ENCODE results near the gene PTH2R.

GRCh38 chr2:208415897-208416296 lies 9.3 kb downstream of the PTH2R start:
- TF ChIP-seq, protein P1, sequence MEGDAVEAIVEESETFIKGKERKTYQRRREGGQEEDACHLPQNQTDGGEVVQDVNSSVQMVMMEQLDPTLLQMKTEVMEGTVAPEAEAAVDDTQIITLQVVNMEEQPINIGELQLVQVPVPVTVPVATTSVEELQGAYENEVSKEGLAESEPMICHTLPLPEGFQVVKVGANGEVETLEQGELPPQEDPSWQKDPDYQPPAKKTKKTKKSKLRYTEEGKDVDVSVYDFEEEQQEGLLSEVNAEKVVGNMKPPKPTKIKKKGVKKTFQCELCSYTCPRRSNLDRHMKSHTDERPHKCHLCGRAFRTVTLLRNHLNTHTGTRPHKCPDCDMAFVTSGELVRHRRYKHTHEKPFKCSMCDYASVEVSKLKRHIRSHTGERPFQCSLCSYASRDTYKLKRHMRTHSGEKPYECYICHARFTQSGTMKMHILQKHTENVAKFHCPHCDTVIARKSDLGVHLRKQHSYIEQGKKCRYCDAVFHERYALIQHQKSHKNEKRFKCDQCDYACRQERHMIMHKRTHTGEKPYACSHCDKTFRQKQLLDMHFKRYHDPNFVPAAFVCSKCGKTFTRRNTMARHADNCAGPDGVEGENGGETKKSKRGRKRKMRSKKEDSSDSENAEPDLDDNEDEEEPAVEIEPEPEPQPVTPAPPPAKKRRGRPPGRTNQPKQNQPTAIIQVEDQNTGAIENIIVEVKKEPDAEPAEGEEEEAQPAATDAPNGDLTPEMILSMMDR (IDR thresholded peaks at IDR 0.05) = no peak
- TF ChIP-seq REST (IDR thresholded peaks at IDR 0.05; ENCODE audit: insufficient read depth in 1 of 2, low read depth in 2 of 2, low read length in 1 of 2) = no peak
- no peak for TF ChIP-seq TCF7L2 (IDR thresholded peaks at IDR 0.05; ENCODE audit: low read depth, low read length)
- TF ChIP-seq POLR2AphosphoS5 (IDR thresholded peaks at IDR 0.05; ENCODE audit: low read depth, low read length) = no peak
- TF ChIP-seq SIN3A (IDR thresholded peaks at IDR 0.05; ENCODE audit: borderline replicate concordance, insufficient read depth, low read depth, low read length) = no peak

All from Panc1 (cell line).